NCI-H226 (cell line): ENCODE data around the gene DUSP23.

Experiments
- DNase-seq: peaks from one replicate; pipeline ENCODE4 v3.0.0-alpha.2; 2015

DUSP23 gene

DNA sequence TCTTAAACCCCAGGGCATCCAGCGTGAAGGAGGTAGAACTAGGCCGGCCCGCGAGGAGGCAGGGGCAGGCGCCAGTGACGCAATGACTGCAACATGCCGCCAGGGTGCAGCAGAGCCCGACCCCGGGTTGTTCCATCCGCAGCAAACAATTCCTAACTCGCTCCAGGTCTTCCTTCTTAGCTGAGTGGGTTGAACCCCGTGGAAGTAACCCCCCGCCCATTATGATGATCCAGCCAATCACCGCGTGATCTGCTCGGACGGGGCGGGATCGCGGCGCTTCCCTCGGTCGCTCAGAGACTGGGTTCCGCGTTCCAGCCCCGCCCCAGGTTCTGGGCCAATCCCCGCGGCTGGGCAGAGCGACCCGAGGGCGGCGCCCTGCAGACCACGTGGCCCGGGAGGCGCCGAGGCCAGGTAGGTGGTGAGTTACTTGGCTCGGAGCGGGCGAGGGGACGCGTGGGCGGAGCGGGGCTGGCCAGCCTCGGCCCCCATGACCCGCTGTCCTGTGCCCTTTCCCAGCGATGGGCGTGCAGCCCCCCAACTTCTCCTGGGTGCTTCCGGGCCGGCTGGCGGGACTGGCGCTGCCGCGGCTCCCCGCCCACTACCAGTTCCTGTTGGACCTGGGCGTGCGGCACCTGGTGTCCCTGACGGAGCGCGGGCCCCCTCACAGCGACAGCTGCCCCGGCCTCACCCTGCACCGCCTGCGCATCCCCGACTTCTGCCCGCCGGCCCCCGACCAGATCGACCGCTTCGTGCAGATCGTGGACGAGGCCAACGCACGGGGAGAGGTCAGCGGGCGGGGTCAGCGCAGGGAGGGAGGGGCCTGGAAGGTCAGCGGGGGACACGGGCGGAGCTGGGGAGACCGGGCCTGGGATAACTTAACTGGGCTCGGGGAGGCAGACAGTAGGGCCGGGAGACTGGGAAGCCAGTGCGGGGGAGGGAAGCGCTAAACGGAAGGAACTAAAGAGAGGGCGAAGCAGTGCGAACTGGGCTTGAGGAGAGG lies at the start of gene DUSP23:
TSS of gene DUSP23 (plus strand) at position 380 of the 1,000 bp plus-strand sequence. CDS start at position 519, 139 bp downstream.
- DNase-seq: peak; percentile 93

DNA sequence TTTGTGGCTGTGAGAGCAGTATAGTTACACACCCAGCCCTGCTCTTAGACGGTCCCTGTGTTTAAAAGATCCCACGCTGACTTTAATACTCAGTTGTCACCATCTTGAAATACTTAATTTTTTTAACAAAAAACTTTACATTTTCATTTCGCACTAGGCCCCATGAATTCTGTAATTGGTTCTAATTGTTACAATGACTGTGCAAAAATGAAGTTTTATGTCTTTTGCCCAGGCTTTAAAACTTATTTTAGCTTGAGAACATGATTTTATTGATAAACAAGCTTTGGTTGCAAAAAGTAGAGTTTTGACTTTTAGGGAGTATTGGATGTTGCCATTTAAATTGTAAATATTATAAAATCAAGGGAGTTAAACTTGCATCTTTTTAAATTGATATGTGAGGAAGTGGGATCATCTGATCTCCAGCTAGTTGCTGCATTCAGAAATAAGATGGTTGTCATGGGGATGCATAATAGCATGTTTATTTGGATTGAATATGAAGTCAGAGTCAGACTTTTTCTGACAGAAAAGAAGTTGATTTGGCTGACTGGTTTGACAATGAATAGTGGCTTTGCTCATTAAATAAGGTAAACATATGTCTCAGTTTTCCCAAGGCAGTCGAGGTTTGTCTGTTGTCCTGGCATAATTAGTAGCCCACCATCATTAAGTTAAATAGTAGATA lies 43.4 kb upstream of the DUSP23 start:
- no peak for DNase-seq

DNA sequence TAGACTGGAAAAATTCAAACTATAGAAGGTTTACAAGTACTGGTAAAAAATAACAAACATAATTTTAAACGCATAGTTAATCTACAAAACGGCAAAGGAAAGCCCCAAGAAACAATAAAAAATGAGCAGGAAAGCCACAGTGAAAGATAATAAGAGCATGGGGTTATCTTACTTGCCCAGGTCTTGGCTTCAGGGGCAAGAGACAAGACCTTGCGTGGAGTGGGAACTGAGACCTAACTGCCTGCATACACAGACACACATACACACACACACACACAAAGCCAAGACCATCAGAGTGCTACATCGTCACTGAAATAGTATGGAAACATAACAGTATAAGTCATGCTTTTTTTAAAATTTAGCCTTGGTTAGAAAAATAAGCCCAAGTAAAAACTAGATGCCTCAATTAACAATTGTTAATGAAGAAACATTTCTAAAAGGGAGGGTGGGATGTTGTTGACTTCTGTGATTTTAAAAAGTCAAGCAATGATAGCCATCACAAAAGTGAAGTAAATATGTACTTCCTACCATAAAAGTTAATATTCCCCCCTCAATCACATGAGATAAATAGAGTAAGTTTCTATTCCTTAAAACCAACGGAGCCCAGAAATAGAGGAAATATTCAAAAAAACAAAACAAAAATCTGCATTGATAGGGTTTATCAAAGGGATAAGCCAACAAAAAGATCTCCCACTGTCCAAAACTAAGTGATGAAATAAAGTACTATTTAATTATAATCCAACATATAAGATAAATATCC lies 36.9 kb upstream of the DUSP23 start:
- DNase-seq: no peak

DNA sequence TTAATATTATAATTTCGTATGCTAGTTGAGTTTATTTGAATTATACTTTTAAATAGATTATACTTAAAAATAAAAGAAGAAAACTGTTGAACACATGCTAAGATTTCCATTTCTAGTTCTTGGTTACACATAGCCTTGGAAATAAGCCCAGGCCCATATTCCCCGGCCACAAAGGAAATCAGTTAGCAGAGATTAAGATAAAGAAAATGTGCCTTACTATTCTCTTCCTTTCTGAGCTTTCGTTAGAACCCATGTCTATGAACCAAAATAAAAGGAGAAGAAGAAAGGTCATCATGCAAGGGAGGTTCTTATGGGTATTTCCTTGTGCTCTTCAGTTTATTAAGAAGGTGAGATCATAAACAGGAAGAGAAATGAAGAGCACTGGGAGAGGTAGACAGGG lies 34.1 kb upstream of the DUSP23 start:
- peak; percentile 9 for DNase-seq

DNA sequence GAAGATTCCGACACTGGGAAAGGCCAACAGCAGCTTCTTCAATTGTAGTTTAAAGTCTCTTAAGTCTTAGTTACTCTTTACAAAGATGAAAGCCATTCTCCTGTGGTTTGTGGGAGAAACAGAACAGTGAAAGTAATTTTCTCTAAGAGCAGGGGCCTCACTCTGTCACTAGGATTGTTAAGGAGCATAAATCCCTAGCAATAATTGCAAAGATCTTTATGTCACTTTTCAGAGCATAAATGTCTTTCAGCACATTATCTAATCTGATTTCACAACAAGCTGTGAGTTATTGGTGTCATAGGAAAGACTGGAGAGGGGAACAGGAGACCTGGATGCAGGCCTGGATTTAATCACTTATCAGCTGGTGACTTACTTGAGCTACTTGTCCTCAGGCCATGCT lies 32.4 kb upstream of the DUSP23 start:
- no peak for DNase-seq

DNA sequence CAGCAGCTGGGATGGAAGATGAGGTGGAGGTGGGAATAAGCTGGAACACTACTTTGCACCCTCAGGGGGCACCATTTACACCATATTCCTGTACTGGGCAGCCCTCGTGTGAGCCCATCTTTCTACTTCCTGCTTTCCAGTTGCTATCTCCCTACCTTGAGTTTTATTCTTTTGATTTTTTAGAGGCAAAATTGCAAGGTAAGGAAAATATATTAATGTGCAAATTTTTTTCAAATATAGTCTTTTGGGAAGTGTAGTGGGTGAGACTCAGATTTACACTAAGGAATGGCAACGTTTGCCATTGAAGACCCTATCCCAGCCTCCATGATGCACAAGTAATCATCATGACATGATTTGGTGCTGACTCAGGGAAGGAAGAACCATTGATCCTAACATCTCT lies 31.1 kb upstream of the DUSP23 start:
- no peak for DNase-seq

DNA sequence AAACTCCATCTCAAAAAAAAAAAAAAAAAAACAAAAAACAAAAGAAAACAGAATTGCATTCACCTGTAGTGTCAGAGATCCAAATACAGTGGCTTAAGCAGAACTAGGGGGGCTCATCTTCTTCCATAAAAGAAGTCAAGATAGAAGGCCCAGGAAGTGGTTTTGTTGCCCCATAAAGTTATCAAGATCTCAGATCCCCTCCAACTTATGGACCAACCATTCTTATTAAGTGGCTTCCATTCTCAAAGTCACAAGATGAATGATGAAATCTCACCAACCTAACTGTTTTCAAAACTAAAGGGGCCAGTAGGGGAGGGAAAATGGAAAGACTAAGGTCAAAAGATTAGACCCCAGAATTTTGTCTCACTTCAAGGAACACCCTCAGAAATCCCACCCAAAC lies 30.1 kb upstream of the DUSP23 start:
- DNase-seq: no peak

DNA sequence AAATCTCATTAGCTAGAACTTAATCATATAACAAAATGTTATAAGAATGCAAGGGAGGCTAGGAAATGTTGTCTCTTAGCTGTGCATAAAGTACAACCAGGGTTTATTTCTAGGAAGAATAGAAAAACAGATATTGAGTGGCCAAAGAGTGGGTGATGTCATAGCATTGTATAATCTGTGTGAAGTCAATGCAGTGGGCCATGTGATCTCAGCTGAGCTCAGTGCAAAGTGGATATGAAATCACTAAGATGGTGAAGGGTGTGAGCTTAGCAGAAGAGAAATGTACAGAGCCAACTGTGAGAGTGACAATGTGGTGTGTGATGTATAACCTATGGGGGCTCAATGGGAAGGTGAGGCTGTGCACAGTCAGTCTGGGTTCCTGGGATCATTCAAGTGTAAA lies 29.7 kb upstream of the DUSP23 start:
- DNase-seq: no peak

DNA sequence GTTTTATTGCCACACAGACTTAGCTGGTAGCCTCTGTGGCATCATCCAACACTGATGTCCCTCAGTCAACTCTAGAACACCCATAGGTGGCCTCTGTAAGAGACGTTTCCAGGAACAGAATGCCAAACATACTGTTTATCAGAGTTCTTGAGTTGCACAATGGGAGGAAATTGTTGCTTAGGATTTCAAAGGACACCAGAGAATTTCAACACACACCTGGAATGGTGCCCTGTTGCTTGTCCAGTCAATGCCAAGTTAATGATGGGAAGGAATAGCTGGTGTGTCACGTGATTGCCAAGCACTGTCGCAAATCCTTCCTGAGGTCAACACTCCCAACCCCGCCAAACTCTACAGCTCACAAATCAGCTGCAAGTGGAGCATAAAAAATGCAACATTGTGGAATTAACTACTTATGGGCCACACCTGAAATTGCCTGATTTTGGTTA lies 28.6 kb upstream of the DUSP23 start:
- DNase-seq: peak; percentile 61

DNA sequence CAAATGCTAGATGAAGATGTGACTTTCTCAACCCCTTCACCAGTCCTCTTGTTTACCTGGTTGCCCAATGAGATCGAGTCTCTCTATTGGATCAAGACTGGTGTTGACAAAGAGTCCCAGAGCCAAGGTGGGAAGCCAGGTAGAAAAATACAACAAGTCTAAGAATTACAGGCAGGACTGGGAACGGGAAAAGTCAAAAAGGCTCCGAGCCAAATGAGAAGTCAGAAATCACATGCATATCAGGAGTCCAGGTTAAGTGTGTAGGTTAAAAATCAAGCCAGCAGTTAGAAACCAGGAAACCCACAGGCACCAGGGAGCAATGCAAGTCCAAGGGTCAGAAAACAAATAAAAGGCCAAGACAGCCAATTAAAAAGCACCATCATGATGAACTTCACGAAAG lies 27.4 kb upstream of the DUSP23 start:
- no peak for DNase-seq

DNA sequence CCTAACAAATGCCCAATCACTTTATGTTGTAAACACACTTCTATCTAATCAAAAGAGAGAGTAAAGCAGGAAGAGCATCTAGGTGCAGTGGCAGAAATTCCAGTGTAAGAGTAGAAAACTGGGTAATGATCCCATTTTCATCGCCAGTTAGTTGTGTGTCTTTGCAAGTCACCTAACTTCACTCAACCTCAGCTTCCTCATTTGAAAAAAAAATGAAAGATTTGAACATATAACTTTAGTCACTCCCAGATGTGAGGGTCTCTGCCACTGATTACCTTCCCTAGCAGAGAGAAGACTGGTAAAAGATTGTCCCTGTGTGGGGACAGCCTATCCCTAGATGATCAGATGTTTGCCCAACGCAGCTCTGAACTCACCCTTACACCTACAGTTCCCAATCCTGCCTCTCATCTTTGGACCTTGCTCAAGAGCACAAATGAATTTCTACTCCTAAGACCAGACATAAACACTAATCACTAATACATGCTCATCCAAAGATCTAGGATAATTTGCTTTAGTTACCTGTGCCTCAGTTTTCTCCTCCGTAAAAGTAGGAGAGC lies 25.2 kb upstream of the DUSP23 start:
- DNase-seq: no peak

DNA sequence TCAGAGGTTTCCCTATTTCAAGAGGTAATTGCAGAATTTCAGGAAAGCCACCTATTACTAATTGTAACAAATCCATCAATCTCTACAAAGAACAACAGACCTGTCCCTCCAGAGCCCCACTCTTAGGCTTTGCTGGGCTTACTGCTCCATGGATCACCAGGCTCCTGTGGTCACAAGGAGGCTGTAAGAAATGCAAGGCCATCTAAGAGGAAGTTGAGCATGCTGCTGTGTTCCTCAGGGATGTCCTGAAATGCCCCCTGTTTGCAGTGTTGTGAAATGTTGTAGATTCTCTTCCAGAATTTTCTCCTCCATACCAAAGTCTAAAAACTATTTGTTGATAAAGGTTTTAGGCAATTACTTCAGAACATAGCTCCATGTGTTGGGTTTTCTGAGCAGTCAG lies 24.4 kb upstream of the DUSP23 start:
- DNase-seq: no peak

DNA sequence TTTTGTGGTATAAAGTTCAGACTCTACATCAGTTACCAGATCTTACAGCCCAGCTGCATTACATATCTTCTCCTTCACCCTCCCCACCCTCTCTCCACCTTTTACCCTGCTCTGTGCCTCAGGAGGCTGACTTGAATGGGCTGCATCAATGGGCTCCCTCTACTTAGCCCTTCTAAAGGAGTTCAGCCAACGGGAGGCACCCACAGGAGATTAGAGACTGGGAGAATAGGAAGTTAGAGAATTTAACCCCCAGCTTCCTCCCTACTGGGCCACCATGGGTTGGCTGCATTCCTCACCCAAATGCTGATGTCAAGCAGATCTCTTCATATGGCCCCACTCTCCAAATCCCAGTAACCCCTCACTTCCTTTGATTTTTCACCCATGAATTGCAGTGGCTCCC lies 17.1 kb upstream of the DUSP23 start:
- DNase-seq: no peak

DNA sequence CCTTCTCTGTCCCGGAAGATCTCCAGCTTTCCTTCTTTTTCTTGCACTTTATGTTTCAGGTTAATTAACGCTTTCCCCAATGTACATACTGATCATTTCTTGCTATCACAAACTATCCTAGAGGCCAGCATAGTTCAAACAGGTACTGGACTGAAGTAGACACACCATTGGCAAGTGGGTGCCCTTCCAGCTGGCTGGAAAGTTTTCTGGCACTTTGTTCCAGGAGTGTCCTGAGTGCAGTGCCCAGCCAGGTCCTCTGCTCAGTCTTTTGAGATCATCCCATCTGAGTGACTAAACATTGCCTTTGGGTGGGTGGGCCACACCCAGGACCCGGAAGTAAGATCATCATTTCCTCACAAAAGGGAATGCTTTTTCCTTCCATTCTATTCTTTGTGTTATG lies 15.0 kb upstream of the DUSP23 start:
- DNase-seq: no peak

DNA sequence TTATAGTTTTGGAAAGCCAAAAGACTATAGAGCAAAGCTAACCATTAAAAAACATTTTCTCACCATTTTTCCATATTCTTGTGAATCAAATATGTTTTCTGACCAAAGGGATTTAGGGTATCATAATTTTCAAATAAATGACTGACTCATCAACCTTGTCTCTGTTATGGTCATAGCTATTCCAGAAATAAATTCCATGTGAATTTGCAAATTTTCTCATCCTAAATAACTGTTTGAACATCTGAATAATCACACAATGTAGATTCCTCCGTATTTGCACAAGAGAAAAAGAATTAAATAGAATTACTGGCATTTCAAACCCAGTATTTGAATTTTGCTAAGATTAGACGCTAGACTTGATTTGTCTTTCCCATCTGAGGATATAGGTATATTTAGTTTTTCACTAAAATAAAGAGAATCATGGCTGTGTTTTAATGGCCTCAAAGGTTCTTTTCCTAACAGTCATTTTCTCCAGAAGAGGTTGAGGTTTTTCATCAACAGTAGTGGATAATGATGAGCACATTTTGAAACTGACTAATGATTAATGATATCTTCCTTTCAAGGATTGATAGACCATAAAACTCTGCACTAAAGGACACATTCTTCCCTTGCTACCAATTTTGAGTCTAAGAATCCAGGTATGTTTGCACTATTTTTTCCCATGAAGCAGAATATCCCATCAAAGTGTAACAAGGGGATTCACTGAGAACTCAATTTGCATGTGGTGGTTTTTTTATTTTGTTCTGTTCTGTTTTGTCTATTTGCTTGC lies 9.5 kb upstream of the DUSP23 start:
- DNase-seq: no peak

DNA sequence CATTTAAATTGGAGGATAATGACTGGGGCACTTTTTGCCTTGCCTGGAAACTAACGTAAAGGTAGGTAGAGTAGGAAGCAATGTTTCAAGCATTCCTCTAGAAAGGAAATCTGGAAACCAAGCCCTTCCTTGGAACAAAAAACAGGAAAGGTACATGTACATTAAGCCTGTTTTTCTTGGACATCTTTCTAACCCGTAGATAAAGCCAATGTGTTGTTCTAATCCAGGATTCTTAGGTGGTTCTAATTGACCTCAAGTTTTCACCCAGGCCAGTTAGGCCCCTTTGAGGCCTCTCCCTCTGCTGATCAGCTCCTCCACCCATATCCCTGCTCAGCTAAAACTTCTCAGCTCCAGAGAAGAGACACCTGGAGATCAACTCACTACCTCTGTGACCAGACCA lies 6.3 kb upstream of the DUSP23 start:
- DNase-seq: no peak

DNA sequence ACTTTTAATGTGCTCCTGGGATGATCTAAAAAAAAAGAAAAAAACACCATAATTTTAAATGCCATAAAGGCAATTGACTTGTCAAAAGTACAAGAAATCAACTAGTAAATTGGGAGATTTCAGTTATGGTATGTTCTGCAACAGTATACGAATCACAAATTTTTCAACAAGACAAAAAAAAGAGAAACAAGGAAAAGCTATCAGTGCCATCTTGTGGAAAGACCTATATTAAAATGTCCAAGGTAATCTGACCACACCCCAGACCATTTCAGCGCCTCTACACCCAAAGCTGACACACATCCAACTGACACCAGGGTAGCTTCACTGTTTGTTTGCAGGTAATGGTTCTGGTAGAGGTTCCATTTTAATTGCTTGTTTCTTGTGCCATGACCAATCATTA lies 5.0 kb upstream of the DUSP23 start:
- peak; percentile 29 for DNase-seq

DNA sequence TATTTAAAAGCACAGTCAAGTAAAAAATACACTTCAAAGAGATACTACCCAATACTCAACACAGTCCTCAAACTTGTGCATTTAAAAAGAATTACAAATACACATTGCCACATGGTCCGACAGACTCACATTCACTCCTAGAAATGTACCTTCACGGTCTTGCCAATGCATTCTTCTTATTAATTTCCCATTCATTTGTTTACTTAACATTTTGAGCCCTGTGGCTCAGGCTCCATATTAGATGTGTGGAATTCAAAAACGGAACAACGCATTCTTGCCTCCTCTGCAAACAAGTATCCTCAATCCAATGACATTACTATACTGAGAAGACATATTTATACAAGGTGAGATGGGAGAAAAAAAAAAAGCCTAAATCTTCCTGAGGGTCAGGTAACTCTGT lies 2.5 kb upstream of the DUSP23 start:
- DNase-seq: no peak

DNA sequence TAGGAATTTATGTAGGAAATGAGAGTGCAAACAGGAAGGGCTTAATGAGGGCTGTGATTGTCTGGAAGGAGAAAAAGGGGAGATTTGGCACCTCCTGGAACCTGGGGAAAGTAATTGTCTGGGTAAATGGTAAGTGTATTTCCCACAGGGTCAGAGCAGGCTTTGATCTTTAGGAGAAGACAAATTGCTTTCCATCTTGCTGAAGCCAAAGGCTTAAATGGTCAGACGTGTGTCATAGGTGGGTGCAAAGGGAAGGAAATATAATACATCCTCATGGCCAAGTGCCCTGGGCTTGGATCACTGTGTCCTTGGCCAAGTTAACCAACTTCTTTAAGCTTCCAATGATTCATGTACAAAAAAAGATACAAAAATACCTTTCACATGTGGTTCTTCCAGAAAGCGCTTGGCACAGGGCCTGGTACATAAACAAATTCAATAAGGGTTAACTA lies 1.3 kb upstream of the DUSP23 start:
- peak; percentile 40 for DNase-seq

DNA sequence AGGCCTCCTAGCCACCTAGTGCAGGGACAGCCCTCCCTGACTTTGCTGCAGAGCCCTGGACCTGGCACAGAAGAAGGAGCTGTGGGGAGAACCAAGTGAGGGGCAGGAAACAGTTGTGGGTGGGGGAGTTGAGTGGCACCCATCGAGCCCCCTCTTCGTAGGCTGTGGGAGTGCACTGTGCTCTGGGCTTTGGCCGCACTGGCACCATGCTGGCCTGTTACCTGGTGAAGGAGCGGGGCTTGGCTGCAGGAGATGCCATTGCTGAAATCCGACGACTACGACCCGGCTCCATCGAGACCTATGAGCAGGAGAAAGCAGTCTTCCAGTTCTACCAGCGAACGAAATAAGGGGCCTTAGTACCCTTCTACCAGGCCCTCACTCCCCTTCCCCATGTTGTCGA lies 1.2 kb downstream of the DUSP23 start:
- no peak for DNase-seq

DNA sequence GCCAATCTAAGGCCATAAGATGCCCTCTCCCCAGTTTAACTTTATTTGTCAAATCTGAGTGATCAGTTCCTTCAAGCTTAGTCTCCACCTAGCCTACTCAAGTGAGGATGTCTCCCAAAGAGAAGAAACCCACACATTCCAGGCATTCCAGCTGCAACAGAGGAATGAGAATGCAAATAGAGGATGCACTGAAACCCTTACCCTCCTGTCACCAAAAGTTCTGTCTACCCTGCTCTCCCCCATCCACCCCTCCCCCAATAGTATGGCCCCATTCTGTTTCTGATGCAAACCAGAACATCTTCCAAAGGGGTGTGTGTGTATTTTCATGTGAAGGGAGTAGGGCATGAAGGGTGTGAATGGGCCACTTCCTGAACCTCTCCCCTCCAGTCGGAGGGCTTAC lies 3.0 kb downstream of the DUSP23 start:
- DNase-seq: peak; percentile 45

DNA sequence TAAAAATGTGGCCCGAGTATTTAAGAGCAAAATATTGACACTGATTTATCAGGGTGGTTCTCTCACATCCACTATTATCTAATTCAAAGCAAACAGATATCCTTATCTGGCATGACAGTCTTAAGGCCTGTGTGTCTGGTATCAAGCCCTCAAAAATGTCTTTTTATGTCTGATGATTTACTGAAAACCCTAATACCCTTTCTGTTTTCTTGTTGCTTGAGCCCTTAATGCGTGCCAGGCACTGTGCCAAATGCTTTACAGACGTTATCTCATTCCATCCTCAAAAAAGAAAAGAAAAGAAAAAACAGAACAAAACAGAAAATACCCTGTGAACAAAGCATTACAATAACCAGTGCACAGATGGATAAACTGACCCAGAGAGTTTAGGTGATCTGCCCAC lies 5.7 kb downstream of the DUSP23 start:
- DNase-seq: no peak
